H4 (cell line): ENCODE measurements around the gene MED12L. TPM values are rescaled to one million over a fixed set of nuclear protein-coding genes. Genes with fewer than 3 reads are reported as not detected.
"Not testable (repeated sequence)": the region's sequence is repeated elsewhere in the genome, so short reads cannot be mapped to it uniquely, and the experiment has no call there.

ENCODE experiments used
- DNase-seq: peaks from one replicate; pipeline ENCODE4 v3.0.0-alpha.2; 2015; ENCODE audit warnings: low spot score
- total RNA-seq: library from RNA; depleted of rRNA; stranded (reverse); fragments of >200 nt; shearing (Covaris generic); gene quantifications from 2 replicates; pipeline ENCODE4 v1.2.3, GENCODE V29; 2014

Gene MED12L
- total RNA-seq, 1 experiment from 2014 or later: 1.4 TPM

DNA sequence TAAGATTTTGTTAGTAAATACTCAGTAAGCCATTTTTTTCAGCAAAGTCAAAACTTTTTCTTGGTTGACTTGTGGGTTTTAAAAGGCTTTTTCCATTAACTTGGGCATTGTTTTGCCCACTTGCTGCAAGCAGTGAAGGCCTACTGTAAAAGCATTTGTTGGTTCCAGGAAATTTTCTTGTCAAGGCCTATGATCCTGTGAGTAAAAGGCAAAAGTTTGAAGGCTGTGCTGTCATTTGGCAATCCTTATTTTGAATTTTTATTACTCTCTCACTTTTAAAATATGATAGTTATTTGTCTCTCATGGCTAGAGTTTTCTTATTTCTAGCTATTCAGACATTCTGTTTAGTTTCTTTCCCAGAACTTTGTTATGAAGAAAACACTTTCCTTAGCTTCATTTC, 286.1 kb downstream of the MED12L start:
- DNase-seq: no peak

DNA sequence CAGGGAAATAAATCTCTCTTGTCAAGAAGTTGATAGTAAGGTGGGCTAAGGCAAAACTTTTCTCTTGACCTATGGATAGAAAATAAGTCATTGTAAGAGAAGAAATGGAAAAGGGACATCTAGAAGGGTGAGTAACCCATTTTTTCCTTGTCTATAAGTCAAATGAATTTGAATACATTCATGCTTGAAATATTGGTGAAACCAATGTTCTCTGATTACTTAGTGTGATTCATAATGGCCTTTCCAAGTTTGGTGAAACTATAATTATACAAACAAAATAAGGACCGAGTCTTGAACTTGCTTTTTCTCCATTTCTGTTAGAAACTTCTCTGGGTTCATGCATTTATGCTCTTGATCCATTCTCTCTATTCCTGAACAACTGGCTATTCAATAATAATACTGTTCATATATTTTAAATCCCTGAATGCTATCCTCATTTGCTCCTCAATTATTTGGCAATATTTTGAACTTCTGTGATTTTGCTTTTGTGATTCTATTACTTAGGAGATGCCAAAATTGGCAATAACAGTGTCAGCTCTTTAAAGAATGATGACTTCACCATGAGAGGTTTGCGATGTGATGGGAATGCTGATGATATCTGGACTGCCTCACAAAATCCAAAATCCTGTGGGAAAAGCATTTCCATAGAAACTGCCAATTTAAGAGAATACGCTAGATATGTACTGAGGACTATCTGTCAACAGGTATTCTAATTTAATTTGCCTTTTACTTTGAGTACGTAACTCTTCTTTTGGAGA, 286.8 kb downstream of the MED12L start:
- no peak for DNase-seq

DNA sequence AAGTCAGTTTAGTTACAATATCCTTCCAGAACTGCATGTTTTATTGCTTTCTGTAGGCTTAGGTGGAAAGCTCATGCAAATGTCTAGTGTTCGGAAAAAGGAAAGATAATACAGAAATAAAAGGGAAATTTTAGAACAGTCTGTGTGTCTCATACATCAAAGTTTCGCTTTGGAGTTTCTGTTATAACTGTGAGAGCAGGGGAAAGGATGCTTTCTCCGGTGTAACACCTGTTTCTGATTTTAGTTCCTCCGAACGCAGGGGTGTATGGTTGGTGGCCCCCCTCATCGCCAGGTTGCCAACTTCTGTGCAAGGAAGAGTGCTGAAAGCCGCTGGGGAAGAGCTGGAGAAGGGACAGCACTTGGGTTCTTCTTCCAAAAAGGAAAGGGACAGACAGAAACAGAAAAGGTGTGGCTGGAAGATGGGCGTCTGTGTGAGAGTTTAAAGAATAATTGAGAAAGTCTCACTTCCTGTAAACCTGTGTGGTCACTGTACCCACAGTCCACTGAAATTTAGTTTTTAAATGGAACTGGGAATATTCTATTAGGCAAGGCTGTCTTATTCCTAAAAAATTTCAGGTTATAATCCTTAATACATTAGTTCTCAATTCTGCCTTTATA, 292.4 kb downstream of the MED12L start:
- no peak for DNase-seq

DNA sequence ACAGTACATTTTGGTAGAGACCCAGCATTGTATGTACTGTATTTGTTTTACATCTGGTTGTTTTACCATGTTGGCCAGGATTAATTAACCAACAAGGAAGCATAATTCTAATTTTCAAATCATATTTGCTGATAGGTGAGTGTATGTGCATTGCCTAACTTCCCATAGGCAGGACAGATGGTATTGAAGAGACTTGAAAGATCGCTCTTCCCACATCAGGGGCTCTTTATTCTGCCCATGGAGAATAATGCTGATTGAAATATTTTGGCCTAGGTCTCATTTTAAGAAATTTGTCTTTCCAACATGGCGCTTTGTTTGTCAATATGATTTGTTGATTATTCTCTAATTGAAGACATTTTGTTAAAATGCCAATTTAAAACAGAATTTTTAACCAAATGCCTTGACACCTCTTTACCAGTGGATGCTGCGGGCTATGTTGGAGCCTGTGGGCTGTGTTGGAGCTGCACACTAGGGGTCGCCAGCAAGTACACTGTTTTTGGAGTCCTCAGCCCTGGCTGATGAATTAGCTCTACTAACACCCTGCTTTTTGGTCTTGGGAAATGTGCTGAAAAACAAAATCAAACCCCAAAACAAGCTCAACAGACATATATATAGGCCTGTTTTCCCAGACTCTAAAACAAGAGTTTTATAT, 293.7 kb downstream of the MED12L start:
- DNase-seq: peak; percentile 28

DNA sequence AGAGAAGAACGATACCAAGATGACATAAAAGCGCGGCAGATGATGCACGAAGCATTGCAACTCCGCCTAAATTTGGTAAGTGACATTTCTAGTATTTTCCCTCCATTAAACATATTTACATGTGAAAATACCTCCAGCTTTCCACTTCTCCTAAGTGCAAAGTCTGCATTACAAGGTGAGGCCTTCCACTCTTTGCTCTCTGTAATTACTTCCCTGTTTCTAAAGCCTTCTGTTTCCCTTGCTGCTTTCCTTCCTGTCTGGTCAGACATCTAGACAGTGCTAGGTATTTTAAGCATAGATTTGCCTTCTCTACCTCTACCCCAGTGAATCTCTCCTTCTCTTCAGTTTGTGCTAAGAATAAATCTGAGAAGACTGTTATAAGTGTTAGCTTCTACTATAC, 297.2 kb downstream of the MED12L start:
- DNase-seq: no peak

DNA sequence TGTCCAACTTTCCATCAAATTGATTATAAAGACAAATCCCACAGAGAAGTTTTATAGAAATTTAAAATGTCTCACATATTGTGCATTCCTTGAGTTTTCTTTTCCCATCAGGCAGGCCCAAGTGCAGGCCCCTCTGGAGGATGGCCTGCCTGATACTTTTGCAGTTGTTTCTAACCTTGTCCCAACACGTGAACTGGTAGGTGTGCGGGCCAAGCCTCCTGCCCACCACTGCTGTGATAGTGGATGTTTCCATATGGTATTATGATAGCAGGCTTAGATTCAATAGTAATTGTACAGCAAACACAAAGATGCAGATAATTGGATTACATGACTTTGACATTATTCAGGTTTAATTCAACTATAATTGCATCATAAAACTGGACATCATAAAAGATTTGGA, 297.6 kb downstream of the MED12L start:
- no peak for DNase-seq

DNA sequence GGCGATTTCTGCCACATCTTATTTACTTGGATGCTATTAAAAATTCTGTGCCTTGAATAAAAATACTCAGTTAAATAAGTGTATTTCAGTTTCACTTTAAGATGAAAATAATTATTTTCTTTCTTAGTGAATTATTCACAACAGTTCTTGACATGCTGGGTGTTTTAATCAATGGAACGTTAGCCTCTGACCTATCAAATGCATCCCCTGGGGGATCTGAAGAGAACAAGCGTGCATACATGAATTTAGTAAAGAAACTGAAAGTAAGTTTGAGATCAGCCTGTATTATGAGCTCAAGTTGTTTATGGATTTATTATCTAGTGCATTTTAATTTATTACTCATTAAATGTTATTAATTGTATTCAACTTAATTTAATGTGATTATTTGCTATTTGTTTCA, 298.5 kb downstream of the MED12L start:
- DNase-seq: no peak

DNA sequence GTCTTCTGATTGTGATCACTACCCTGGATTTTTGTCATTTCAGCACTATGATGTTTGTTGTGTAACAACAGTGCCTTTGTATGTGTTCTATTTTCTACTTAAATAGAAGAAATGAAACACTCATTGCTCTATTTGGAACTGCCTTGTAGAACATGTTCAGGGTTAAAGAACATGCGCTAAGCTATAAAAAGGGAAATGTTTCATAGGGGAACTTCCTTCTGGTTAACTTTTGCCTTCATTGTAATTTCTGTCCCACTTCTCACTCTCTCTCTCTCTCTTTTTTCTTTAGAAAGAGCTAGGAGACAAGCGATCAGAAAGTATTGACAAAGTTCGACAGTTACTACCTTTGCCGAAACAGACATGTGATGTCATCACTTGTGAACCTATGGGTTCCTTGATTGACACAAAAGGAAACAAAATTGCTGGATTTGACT, 299.3 kb downstream of the MED12L start, which contains the start of gene P2RY12:
P2RY12 (minus strand) TSS at position 13 of the 434 bp plus-strand sequence. CDS start 45,908 bp downstream, outside the sequence.
- DNase-seq: no peak

DNA sequence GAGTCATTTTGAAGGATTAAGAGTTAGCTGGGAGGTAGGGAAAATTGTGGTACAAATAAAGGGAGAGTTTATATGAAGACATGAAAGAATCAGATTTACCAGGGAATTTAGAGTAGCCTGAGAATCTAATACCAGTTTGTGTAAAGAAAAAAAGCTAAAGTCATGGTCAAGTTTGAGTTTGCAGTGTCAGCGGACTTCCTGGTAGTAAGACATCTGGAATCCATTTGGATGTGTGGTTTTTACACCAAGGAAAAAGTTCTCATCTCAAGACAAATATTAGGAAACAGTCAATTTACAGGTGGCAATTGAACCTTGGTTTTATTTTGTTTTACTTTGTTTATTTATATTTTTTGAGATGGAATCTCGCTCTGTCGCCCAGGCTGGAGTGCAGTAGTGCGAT, 300.6 kb downstream of the MED12L start:
- DNase-seq: peak; percentile 63

DNA sequence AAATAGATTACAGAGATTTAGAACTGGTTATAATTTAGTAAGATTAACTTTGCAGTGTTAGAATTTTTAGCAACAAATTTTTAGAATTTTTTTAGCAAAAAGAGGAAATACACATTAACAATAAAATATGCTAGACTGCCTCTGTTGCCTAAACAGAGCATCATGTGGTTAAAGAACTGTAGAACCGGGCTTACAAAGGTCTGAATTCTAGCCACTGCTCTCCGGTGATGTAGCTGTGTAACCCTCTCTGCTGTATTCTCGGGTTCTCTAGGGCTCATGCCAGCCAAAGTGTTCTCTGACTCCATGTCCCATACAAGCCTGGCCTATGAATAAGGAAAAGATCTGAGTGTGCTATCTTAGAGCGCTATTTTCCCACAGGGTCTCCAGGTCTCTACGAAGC, 302.0 kb downstream of the MED12L start:
- no peak for DNase-seq

DNA sequence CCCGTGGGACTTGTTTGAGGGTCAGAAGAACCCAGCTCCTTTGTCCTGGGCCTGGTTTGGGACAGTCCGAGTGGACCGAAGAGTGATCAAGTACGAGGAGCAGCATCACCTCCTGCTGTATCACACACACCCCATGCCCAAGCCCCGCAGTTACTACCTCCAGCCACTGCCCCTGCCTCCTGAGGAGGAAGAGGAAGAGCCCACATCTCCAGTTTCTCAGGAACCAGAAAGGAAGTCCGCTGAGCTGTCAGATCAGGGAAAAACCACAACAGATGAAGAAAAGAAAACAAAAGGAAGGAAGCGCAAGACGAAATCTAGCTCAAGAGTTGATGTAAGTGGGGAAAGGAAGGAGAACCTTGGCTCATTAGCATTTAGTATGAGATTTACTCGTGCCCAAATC, 302.4 kb downstream of the MED12L start:
- no peak for DNase-seq

DNA sequence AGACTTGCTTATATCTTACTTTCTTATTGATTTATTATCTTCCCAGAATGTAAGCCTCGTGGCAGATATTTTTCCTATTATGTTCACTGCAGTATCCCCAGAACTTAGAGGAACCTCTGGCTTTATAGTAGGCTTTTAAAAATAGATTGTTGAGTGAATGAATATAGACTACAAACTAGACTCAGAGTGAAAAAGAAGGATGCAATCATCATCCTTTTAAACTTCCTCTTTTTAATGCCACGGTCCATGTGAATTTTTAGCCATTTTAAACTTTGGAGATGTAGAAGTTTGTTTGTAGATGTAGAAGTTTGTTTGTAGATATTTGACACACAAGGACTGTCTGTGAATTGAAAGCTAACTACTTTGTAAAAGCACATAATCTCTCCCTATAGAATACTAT, 306.3 kb downstream of the MED12L start:
- no peak for DNase-seq

DNA sequence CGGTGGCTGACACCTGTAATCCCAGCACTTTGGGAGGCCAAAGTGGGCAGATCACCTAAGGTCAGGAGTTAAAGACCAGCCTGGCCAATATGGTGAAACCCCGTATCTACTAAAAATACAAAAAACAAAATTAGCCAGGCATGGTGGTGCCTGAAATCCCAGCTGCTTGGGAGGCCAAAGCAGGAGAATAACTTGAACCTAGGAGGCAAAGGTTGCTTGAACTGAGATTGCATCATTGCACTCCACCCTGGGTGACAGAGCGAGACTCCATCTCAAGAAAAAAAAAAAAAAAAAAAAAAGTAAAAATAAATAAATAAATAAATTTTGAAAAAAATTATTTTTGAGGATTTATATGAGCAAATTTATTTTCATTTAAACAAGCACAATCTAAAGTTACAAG, 306.7 kb downstream of the MED12L start:
- not testable (repeated sequence) for DNase-seq

DNA sequence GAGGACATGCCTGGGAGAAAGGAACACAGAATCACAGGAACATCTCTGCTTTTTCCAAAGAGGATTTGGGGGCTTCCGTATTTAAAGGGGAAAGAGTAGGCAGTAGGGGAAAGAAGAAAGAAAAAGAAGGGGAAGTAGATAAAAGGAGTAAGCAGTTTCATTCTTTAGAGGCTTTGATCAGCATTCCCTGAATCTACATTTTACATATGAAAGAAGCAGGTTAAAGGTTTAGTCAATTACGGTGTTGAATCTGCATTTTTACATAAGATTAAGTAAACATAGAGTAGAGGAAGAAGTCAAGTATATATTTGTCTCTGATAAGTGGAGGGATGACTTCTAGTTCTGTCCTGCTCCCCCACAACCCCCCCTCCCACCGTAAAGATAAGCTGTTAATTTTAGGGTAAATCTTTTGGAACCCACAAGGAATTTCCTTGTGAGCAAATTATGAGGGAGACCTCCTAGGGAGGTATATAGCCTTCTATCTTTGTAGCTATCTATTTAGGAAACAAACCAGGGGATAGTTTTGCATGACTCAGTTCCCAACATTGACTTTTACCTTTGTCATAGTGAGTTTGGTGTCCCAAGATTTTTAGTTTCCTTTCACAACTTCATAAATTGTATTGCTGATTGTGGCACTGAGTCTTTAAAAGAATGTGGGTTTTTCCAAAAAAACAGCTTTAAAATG, 307.8 kb downstream of the MED12L start:
- DNase-seq: no peak

DNA sequence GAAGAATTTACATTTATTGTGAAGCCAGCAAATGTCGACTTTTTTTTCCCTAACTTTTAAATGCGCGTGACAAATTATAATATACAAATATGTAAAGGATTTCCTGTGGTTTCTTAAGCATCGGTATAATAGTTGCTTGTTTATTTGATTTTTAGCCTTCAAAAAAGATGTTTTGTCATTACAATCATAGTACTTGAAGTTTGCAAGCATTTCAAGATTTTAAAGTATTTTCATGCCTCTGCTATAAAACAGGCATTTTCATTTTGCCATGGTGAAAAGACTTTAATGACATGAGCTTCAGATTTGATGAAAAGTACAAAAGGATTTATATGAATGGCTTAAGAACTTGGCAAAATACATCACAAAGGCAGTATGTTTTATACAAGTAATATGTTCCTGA, 308.5 kb downstream of the MED12L start:
- DNase-seq: no peak

DNA sequence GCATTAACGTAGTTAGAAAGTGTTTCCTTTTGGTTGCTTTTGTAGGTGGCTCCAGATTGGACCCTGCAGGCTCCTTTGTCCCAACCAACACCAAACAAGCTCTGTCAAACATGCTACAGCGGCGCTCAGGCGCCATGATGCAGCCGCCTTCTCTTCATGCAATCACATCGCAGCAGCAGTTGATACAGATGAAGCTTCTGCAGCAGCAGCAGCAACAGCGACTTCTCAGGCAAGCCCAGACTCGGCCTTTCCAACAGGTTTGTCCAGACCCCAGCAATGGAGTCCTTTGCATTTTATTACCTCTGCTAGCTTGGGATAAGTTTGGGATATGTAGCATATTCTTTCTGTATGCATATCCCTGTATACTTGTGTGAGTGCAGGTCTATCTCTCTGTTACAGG, 309.1 kb downstream of the MED12L start:
- DNase-seq: no peak

DNA sequence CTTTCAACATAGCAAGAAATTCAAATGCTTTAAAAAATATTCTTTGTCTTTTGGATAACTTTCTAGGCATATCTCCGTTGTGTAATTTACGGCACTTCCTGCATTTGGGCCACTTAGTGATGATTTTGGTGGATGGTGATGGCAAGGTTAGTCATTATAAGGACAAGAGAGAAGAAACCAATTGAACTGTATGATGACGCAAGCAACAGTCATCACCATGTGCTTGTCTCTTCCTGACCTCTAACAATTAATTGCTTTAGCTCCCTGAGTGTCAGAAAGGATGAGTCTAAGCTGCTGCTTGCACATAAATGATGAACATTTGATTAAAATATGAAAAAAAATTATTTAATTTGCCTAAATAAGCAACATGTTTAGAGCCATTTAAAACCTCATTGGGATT, 310.3 kb downstream of the MED12L start:
- DNase-seq: no peak

DNA sequence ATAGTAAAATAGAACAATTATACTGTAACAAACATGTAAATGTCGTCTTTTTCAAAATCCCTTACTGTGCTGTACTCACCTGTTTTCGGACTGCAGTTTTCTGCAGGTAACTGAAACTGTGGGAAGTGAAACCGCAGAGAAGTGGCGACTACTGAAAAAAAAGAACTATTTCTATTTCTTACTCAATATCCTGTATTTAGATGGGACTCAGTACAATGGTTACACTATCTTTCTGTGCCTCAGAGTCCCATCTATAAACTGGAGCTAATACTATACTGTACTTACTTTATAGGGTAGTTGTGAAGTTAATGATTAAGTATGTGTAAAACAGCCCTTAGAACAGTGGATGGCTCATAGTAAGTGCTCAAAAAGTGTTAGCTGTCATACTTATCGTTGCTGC, 313.4 kb downstream of the MED12L start:
- DNase-seq: no peak

DNA sequence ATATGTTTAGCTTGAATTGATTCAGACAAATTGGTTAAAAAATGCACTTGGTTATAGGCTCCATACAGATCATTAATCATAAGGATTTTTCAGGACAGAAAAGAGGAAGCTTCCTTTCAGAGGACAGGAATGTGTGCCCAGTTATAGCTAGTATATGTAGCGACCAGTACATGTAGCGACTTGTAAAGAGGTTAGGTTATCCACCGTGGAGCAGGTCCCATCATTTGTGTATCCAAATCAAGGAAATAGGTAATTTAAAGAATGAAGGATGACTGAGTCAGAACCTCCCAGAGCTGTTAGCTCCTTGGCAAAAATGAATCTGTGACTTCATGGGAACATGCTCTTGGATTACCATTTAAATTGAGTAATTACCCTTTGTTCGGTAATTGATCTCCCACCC, 314.9 kb downstream of the MED12L start:
- DNase-seq: no peak

DNA sequence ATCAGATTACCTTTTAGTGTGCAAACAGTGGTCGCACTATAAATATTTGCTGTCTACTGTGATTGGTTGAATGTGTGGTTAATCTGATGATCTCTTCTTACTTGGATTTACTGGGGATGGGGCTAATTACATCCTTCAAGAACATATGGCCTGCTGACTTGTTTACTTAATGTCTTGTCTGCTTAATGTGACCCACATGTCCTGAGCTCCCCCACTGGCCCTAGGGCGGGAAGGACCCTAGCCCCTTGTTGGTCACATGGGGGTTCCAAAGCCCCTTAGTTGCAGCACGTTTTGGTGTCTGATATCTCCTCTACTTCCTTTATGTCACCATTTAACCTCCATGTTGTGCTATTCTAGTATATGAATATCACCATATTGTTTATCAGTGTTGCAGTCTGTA, 316.9 kb downstream of the MED12L start:
- no peak for DNase-seq

DNA sequence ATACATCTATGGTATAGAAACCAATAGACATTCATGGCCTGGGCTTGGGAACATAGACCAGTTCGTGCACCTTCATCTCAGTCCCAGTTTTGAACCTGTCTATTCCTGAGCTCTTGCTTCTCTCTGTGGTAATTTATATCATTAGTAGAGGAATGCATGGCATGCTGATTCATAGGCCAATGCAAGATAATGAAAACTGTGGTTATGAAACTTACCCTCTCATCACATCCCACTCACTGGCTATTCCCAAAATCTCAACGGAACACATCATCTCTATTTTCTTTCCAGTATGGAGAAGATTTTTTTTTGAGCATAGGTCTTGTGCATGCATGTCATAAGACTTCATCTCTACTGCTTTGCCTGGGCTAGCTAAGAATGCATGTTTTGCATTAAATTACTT, 317.8 kb downstream of the MED12L start:
- peak; percentile 34 for DNase-seq

DNA sequence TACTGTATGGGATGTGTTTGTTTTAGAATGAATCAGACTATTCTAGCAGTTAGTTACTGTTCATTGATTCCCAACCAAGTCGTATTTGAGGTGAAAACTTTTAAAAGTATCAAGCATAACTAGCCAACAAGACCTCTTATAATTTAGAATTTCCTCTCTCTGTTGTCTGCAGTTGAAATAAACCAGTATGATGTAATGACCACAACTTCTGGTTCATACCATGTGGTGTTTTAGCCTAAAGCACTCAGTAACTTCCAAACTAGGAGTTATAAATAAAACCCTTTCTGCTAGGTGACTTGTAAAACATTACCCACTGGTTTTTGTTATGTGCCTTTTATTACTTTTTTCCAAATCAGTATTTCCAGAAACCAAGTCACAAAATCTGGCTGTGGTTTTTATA, 318.9 kb downstream of the MED12L start:
- peak; percentile 78 for DNase-seq
